Ammon's horn (tissue), 1 donor: Measurements from ENCODE around the gene PTEN.

Experiments used
- DNase-seq: peaks from one replicate; pipeline ENCODE4 v3.0.0-alpha.2; 2016; ENCODE audit warnings: low spot score

The PTEN gene

GRCh38 chr10:87978166-87978565 lies 114.7 kb downstream of the PTEN start:
- no peak for DNase-seq

GRCh38 chr10:87979847-87980246 lies 116.4 kb downstream of the PTEN start:
- DNase-seq: no peak

GRCh38 chr10:87983716-87984115 lies 120.3 kb downstream of the PTEN start:
- DNase-seq: no peak

- no peak for DNase-seq
Measured at GRCh38 chr10:87987206-87987605, 123.8 kb downstream of the PTEN start.

- no peak for DNase-seq
Measured at GRCh38 chr10:87991946-87992345, 128.5 kb downstream of the PTEN start.

GRCh38 chr10:88004451-88004850 lies 141.0 kb downstream of the PTEN start:
- no peak for DNase-seq

GRCh38 chr10:88006261-88006660 lies 142.8 kb downstream of the PTEN start:
- DNase-seq: no peak

- DNase-seq: no peak
Measured at GRCh38 chr10:88008866-88009470, 145.5 kb downstream of the PTEN start.

- no peak for DNase-seq
Measured at GRCh38 chr10:88012641-88013040, 149.2 kb downstream of the PTEN start.

- no peak for DNase-seq
Measured at GRCh38 chr10:88017781-88018180, 154.4 kb downstream of the PTEN start.

- no peak for DNase-seq
Measured at GRCh38 chr10:88019753-88020152, 156.3 kb downstream of the PTEN start.
